Measurements from ENCODE around the gene PROX2.

- TF ChIP-seq EZH2 (IDR thresholded peaks at IDR 0.05; ENCODE audit: insufficient read depth, poor library complexity, severe bottlenecking) (no peak), EZH2phosphoT487 (IDR thresholded peaks at IDR 0.05; ENCODE audit: insufficient read depth, low read depth) (no peak)
Observed at GRCh38 chr14:74866708-74867389, 9.1 kb downstream of the PROX2 start.

All from GM23248 (cell line).